Gastrocnemius medialis (tissue), 4 donors: ENCODE measurements around the gene DAG1.

Experiments used
- POLR2A ChIP-seq, 2 donors: fragments of 450-650 bp; IDR thresholded peaks; one replicate each; pipeline ENCODE4 v1.6.1; 2017; ENCODE audit warnings: antibody characterized with exemption in 2 of 2, mild to moderate bottlenecking in 2 of 2, moderate library complexity in 2 of 2
- TF ChIP-seq, protein P1 (sequence below), 5 experiments: fragments of 450-650 bp in 3 of 5; fragments of 200-600 bp in 2 of 5; sonication (generic) in 2 of 5; IDR thresholded peaks in 4 of 5; conservative IDR thresholded peaks in 1 of 5; 1 replicate in 4 of 5; 2 replicates in 1 of 5; pipeline ENCODE4 v1.5.1; 2016 to 2019; ENCODE audit warnings: antibody characterized with exemption in 5 of 5, mild to moderate bottlenecking in 3 of 5, moderate library complexity in 3 of 5

DNA sequence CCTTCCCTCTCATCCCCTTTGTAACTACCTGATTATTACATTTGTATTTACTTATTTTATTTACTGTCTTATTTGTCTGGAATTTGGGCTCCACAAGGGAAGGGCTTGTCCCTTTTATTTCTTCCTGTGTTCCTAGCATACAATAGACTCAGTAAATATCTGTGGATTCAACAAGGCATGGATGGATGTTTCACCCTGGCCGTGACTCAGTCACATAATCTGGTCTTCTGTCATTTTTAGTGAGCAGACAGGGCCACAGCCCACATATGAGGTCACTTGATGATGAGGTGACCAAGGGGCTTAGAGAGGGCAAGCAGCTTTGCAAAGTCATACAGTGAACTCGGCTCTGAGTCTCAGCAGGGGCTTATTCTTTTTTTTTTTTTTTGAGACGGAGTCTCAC, 7.8 kb upstream of the DAG1 start:
- TF ChIP-seq, protein P1, sequence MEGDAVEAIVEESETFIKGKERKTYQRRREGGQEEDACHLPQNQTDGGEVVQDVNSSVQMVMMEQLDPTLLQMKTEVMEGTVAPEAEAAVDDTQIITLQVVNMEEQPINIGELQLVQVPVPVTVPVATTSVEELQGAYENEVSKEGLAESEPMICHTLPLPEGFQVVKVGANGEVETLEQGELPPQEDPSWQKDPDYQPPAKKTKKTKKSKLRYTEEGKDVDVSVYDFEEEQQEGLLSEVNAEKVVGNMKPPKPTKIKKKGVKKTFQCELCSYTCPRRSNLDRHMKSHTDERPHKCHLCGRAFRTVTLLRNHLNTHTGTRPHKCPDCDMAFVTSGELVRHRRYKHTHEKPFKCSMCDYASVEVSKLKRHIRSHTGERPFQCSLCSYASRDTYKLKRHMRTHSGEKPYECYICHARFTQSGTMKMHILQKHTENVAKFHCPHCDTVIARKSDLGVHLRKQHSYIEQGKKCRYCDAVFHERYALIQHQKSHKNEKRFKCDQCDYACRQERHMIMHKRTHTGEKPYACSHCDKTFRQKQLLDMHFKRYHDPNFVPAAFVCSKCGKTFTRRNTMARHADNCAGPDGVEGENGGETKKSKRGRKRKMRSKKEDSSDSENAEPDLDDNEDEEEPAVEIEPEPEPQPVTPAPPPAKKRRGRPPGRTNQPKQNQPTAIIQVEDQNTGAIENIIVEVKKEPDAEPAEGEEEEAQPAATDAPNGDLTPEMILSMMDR (IDR thresholded peaks at IDR 0.05 in 4 of 5, conservative IDR thresholded peaks at IDR 0.05 in 1 of 5) = no peak
- no peak for TF ChIP-seq POLR2A (IDR thresholded peaks at IDR 0.05)
